Prostate gland (tissue), 2 donors: Measurements from ENCODE around the gene MICALL2. TPM values are rescaled to one million over a fixed set of nuclear protein-coding genes. Genes with fewer than 3 reads are reported as not detected.

Source experiments
- DNase-seq: peaks from one replicate; pipeline ENCODE4 v3.0.0-alpha.2; 2019; ENCODE audit warnings: low spot score
- H3K27ac ChIP-seq, 2 donors: fragments of 200-600 bp; sonication (generic); 2 replicates each; pipeline ENCODE4 v1.5.1; 2017 to 2019
- H3K27me3 ChIP-seq: fragments of 200-600 bp; sonication (generic); replicated peaks from 2 replicates; pipeline ENCODE4 v1.5.1; 2019; ENCODE audit not compliant: insufficient read depth
- H3K36me3 ChIP-seq, 2 donors: fragments of 200-600 bp; sonication (generic); 1 replicate in 1 of 2; 2 replicates in 1 of 2; pipeline versions ENCODE4 v1.5.1 to v1.8.1; 2017 to 2019
- H3K4me1 ChIP-seq: fragments of 200-600 bp; sonication (generic); replicated peaks from 2 replicates; pipeline ENCODE4 v1.5.1; 2019
- H3K4me3 ChIP-seq, 2 donors: fragments of 200-600 bp; sonication (generic); 2 replicates each; pipeline ENCODE4 v1.5.1; 2017 to 2019
- H3K9me3 ChIP-seq: fragments of 200-600 bp; sonication (generic); 2 replicates; pipeline ENCODE4 v1.5.1; 2017
- POLR2A ChIP-seq: fragments of 450-650 bp; IDR thresholded peaks from one replicate; pipeline ENCODE4 v1.6.1; 2016; ENCODE audit warnings: antibody characterized with exemption, mild to moderate bottlenecking
- POLR2AphosphoS5 ChIP-seq: sonication (generic); formaldehyde crosslinking; IDR thresholded peaks from one replicate; pipeline ENCODE4 v1.6.1; 2017; ENCODE audit warnings: antibody characterized with exemption
- WGBS: methylation state at CpG from one replicate; pipeline ENCODE4 v1.1.5; 2018; 5-methylcytosine and 5-hydroxymethylcytosine counted together
- intact Hi-C: fragments of 100-400 bp; cut with DNase I; formaldehyde crosslinking; loops from one replicate; pipeline ENCODE4 v1.14.2; 2022
- total RNA-seq, 2 donors: library from RNA; depleted of rRNA; stranded (reverse); fragments of >200 nt; gene quantifications; one replicate each; pipeline ENCODE4 v1.1.0, GENCODE V29; 2016
- TF ChIP-seq, protein P1 (sequence below), 4 experiments: fragments of 200-600 bp in 2 of 4; fragments of 450-650 bp in 2 of 4; sonication (generic) in 2 of 4; IDR thresholded peaks; 1 replicate in 3 of 4; 2 replicates in 1 of 4; pipeline ENCODE4 v1.5.1; 2016 to 2019; ENCODE audit warnings: antibody characterized with exemption in 4 of 4, mild to moderate bottlenecking in 2 of 4, moderate library complexity in 2 of 4

MICALL2 gene
- total RNA-seq, 2 donors from 2014 or later: 31.1 to 42.0 TPM

DNA sequence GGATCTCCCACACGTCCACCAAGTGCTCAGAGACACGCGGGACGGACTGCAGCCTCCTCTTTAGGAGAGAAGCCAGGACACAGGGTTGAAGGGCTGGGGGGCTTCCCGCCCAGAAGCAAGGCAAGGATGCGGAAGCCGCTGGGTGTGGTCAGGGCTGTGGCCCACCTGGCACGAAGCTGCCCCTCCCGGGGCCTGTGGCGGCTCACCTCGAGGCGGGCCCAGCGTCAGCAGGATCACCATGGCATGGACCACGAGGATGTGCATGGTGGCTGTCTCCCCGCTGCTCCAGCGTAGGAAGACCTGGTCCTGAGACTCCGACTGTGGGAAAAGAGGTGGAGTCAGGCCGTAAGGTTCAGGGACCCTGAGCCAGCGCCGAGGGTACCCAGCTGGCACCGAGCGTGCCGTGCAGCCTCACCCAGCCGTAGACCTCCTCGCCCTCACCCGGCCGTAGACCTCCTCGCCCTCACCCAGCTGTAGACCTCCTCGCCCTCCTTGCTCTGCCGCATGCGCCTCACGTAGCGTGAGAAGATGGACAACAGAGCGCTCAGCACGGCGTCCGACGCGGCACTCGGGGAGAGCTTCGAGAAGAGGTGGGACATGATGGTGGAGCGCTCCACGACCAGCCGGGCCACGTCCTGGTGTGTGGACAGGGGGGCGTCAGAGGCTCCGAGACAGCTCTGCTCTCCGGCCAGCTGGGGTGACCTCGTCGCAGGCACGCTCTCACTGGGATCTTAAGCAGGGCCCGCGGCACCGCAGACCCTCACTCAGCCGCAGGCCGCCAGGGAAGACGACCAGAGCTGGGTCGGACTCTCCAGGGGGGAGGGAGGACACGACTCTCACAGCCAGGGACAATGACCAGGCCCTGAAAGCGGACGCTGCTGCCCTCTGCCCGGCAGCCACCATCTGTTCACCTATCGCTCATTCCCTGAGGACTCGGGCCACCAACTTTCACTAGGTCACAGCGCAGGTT is 24.6 kb upstream of the MICALL2 start:
- no peaks in the 10 kb centered on the region for H3K9me3 ChIP-seq
- peaks cover 25 to 30% of the 10 kb centered on the region in 2 donors for H3K36me3 ChIP-seq
- DNase-seq: no peak
- no peaks in the 10 kb centered on the region for H3K4me1 ChIP-seq
- H3K4me3 ChIP-seq: no peak overlapping the region
- intact Hi-C loops: no loop called here
- TF ChIP-seq POLR2A (no peak), POLR2AphosphoS5 (no peak)
- TF ChIP-seq, protein P1, sequence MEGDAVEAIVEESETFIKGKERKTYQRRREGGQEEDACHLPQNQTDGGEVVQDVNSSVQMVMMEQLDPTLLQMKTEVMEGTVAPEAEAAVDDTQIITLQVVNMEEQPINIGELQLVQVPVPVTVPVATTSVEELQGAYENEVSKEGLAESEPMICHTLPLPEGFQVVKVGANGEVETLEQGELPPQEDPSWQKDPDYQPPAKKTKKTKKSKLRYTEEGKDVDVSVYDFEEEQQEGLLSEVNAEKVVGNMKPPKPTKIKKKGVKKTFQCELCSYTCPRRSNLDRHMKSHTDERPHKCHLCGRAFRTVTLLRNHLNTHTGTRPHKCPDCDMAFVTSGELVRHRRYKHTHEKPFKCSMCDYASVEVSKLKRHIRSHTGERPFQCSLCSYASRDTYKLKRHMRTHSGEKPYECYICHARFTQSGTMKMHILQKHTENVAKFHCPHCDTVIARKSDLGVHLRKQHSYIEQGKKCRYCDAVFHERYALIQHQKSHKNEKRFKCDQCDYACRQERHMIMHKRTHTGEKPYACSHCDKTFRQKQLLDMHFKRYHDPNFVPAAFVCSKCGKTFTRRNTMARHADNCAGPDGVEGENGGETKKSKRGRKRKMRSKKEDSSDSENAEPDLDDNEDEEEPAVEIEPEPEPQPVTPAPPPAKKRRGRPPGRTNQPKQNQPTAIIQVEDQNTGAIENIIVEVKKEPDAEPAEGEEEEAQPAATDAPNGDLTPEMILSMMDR (IDR thresholded peaks at IDR 0.05): no peak
- no peak overlapping the region for H3K27ac ChIP-seq
- H3K27me3 ChIP-seq: no peaks in the 10 kb centered on the region
- 93% methylated on average over 62 of the region's 65 CpGs for WGBS

DNA sequence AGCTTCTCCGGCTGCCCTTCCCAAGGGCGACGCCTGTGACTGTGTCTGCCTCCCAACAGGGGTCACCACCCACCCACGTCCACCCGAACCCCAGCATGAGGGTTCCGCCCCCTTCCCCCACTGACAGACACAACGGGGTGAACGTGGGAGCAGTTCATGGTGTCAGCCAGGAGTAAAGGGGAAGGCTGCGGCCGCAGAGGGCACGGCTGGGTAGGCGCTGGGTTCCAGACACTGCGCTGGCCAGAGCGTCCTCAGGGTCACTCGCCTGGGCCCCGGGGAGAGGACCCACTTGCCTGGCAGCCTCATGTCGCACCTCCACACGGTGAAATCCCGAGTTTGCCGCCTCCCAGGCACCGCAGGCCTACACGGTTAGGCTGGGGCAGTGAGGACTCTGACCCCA is 23.8 kb upstream of the MICALL2 start:
- Histone ChIP-seq H3K27ac (no peak overlapping the region), H3K4me3 (no peak overlapping the region), H3K27me3 (no peaks in the 10 kb centered on the region), H3K36me3 (peaks cover 21 to 23% of the 10 kb centered on the region in 2 donors), H3K9me3 (no peaks in the 10 kb centered on the region), H3K4me1 (no peaks in the 10 kb centered on the region)
- DNase-seq: no peak
- no peak for TF ChIP-seq POLR2A
- TF ChIP-seq, protein P1 (IDR thresholded peaks at IDR 0.05): no peak
- TF ChIP-seq POLR2AphosphoS5: no peak
- intact Hi-C loops: no loop called here
- 85% methylated on average over 22 of the region's 22 CpGs for WGBS

DNA sequence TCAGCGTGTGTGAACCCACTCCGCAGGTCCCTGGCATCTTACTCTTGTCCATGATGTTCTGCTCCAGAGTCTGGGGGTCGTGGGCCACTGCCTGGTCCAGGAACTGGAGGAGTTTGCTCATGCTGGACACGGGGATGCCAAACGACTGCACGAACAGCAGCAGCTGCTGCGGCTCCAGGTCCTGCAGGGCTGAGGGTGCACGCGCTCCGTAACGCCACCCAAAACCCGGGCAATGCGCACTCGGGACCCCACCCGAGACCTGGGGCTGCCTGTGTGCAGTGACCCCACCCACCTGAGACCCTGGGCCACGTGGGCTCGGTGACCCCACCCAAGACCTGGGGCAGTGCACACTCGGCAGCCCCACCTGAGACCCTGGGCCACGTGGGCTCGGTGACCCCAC is 22.0 kb upstream of the MICALL2 start:
- no peak overlapping the region for H3K4me3 ChIP-seq
- no peaks in the 10 kb centered on the region for H3K4me1 ChIP-seq
- H3K27me3 ChIP-seq: no peaks in the 10 kb centered on the region
- 95% methylated on average over 4 of the region's 20 CpGs for WGBS
- peaks cover 7 to 14% of the 10 kb centered on the region in 2 donors for H3K36me3 ChIP-seq
- H3K9me3 ChIP-seq: no peaks in the 10 kb centered on the region
- TF ChIP-seq, protein P1 (IDR thresholded peaks at IDR 0.05): no peak
- TF ChIP-seq POLR2AphosphoS5 (no peak), POLR2A (no peak)
- no peak for DNase-seq
- no peak overlapping the region for H3K27ac ChIP-seq
- intact Hi-C loops: no loop called here

DNA sequence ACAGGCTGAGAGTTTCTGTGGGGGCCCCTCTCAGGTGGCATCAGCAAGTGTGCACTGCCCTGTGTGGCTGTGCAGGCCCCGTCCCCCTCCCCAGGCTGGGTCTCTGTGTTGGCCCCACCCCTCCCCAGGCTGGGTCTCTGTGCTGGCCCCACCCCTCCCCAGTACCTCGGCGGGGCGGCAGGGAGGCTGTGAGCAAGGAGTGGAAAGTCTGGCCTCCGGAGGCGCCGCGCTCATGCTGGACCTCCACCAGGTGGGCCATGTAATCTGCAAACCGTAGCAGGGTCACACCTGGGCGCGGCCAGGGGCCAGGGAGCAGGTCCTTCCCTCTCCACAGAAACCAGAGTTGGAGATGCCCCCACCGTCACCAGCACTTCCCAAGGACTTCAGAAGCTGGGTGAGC is 21.4 kb upstream of the MICALL2 start:
- H3K27ac ChIP-seq: no peak overlapping the region
- WGBS: 66% methylated on average over 2 of the region's 12 CpGs
- DNase-seq: no peak
- intact Hi-C loops: no loop called here
- TF ChIP-seq POLR2A: no peak
- H3K4me1 ChIP-seq: no peaks in the 10 kb centered on the region
- H3K9me3 ChIP-seq: no peaks in the 10 kb centered on the region
- H3K36me3 ChIP-seq: peaks cover 7 to 14% of the 10 kb centered on the region in 2 donors
- H3K27me3 ChIP-seq: no peaks in the 10 kb centered on the region
- H3K4me3 ChIP-seq: no peak overlapping the region

DNA sequence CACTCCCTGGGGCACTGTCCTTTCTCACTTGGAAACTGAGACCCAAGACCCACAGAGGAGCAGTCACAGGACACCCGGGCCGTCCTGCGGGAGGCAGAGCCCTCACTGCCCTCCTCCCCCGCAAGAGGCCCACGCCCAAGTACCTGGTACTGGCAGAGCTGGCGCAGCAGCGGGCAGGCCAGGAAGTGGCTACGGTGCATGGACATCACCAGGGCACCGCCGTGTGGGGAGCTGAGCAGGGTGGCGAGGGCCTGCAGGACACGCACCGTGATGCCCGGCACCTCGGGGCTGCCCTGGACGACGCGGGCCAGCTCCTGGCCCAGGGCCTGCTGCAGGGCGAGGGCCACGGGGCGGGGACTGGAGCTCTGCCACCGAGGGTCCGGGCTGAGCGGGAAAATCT is 20.0 kb upstream of the MICALL2 start:
- H3K27ac ChIP-seq: no peak overlapping the region
- H3K4me1 ChIP-seq: no peaks in the 10 kb centered on the region
- DNase-seq: no peak
- WGBS: 86% methylated on average over 24 of the region's 24 CpGs
- TF ChIP-seq, protein P1 (IDR thresholded peaks at IDR 0.05): no peak
- TF ChIP-seq POLR2AphosphoS5 (no peak), POLR2A (no peak)
- peaks cover 7 to 9% of the 10 kb centered on the region in 2 donors for H3K36me3 ChIP-seq
- no peak overlapping the region for H3K4me3 ChIP-seq
- H3K9me3 ChIP-seq: no peaks in the 10 kb centered on the region
- H3K27me3 ChIP-seq: no peaks in the 10 kb centered on the region
- intact Hi-C loops: loop anchor here (10.0 kb wide), 1 partner anchor 284 kb away; no protein-coding TSS in a partner anchor
